K562 (cell line): ENCODE data around the gene SLC25A53. TPM values are rescaled to one million over a fixed set of nuclear protein-coding genes. Genes with fewer than 3 reads are reported as not detected.

Experiments used
- ARID3A ChIP-seq: IDR thresholded peaks from 2 replicates; pipeline ENCODE4 v1.6.1; 2012; ENCODE audit warnings: low read depth, low read length, improper control_type of control experiment, borderline replicate concordance
- CSDE1 ChIP-seq, 2 experiments: fragments of 450-650 bp; IDR thresholded peaks; 2 replicates each; pipeline ENCODE4 v1.6.1; 2016; ENCODE audit warnings: mild to moderate bottlenecking in 1 of 2
- E2F8 ChIP-seq: fragments of 450-650 bp; IDR thresholded peaks from 2 replicates; pipeline ENCODE4 v1.7.1; 2018; ENCODE audit warnings: mild to moderate bottlenecking, low read depth; ENCODE audit not compliant: partially characterized antibody
- GATAD2A ChIP-seq: fragments of 450-650 bp; IDR thresholded peaks from 2 replicates; pipeline ENCODE4 v1.6.1; 2017
- NFE2 ChIP-seq: IDR thresholded peaks from 2 replicates; pipeline ENCODE4 v1.6.1; 2014; ENCODE audit warnings: antibody characterized with exemption, low read depth
- RBBP5 ChIP-seq: fragments of 200-600 bp; sonication (generic); IDR thresholded peaks from 2 replicates; pipeline ENCODE4 v1.6.1; 2012; ENCODE audit warnings: borderline replicate concordance, mild to moderate bottlenecking, low read length, control low read depth, inconsistent platforms; ENCODE audit not compliant: insufficient read depth, poor library complexity, severe bottlenecking
- SMARCB1 ChIP-seq: IDR thresholded peaks from 2 replicates; pipeline ENCODE4 v1.6.1; 2011; ENCODE audit warnings: improper control_type of control experiment, low read depth; ENCODE audit not compliant: insufficient read length
- ZFP30 ChIP-seq: fragments of 250-450 bp; sonication (Bioruptor Pico); IDR thresholded peaks from 2 replicates; pipeline ENCODE4 v1.8.0; 2022; ENCODE audit warnings: moderate library complexity, mild to moderate bottlenecking, inconsistent platforms, borderline replicate concordance
- ZMIZ1 ChIP-seq, 2 experiments: fragments of 150-350 bp in 1 of 2; IDR thresholded peaks; 2 replicates each; pipeline ENCODE4 v1.6.1; 2012 to 2016; ENCODE audit warnings: low read depth in 2 of 2, low read length in 2 of 2, mild to moderate bottlenecking in 1 of 2, moderate library complexity in 1 of 2
- ZNF518B ChIP-seq: fragments of 250-450 bp; sonication (Bioruptor Pico); IDR thresholded peaks from 2 replicates; pipeline ENCODE4 v1.5.0; 2021; ENCODE audit warnings: mild to moderate bottlenecking, moderate library complexity
- polyA plus RNA-seq, 8 experiments: library from polyadenylated mRNA; depleted of rRNA in 4 of 8; stranded (reverse) in 5 of 8; unstranded in 3 of 8; fragments of >200 nt; fragmentation: Nextera tagmentation in 2 of 8; fragmentation: Illumina TruSeq in 1 of 8; extraction: Ambion mirVana in 2 of 8; extraction: Trizol in 1 of 8; gene quantifications; 2 replicates each; pipeline versions ENCODE4 v1.2.1 to v1.2.3, GENCODE V29; 2011 to 2014; ENCODE audit warnings: inconsistent platforms in 1 of 8, missing spikeins in 1 of 8
- total RNA-seq, 7 experiments: library from RNA; depleted of rRNA in 6 of 7; stranded (reverse); fragments of >200 nt in 6 of 7; fragmentation: Illumina TruSeq in 2 of 7; extraction: Trizol in 2 of 7; gene quantifications; 2 replicates each; pipeline versions ENCODE4 v1.2.1 to v1.2.3, GENCODE V29; 2011 to 2021; ENCODE audit warnings: low replicate concordance in 1 of 7

SLC25A53 gene
- total and polyA plus RNA-seq, 9 of the 15 experiments (the other 6 are each of a cell fraction or from before 2014, with no cell fraction given): 2.4 to 8.6 (median 5.6) TPM

GRCh38 chrX:104156630-104157529, at the start of gene SLC25A53 (continued):
- TF ChIP-seq ZNF518B (CRISPR knock-in tag) (no peak), GATAD2A (no peak), CSDE1 (IDR thresholded peaks at IDR 0.05) (peak; percentile 78 to 90), RBBP5 (peak; percentile 94), ZFP30 (CRISPR knock-in tag) (no peak), ZMIZ1 (IDR thresholded peaks at IDR 0.05; ENCODE audit: low read depth in 2 of 2, low read length in 2 of 2) (no peak), E2F8 (peak; percentile 93), ARID3A (no peak), SMARCB1 (no peak), NFE2 (no peak)
